Breast epithelium (tissue), 3 donors: ENCODE measurements around the gene HM13.

Experiments used
- POLR2A ChIP-seq: fragments of 450-650 bp; IDR thresholded peaks from one replicate; pipeline ENCODE4 v1.6.1; 2016; ENCODE audit warnings: antibody characterized with exemption, mild to moderate bottlenecking, moderate library complexity
- TF ChIP-seq, protein P1 (sequence below), 3 donors: fragments of 450-650 bp; IDR thresholded peaks; one replicate each; pipeline ENCODE4 v1.5.1; 2016 to 2017; ENCODE audit warnings: antibody characterized with exemption in 3 of 3, mild to moderate bottlenecking in 3 of 3, moderate library complexity in 3 of 3

DNA sequence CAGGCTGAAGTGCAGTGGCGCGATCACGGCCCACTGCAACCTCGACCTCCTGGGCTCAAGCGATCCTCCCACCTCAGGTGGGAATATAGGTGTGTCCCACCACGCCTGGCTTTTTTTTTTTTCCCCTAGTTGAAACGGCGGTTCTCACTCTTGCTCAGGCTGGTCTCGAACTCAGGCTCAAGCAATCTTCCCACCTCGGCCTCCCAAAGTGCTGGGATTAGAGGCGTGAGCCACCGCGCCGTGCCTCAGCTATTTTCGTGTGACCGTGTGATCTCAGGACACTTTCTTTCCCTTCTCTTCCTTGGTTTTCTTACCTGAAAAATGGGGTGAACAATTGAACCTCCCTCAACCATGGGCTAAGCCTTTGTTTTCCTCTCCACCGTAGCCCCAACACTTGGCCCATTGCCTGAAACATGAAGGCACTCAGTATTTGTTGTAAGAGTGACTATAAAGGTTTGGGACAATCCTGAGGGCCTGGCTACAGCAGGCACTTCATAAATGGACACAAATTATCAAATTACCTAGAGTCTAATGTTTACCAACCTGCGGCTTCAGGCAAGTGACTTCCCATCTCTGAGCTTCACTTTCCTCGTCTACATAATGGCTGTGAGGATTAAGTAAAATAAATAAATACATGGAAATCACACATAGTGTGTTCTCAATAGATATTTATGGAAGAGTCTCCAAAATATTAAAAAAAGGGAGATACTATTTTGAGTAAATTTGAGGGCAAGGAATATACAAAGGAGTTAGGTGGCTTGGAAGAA is 59.5 kb downstream of the HM13 start:
- TF ChIP-seq, protein P1, sequence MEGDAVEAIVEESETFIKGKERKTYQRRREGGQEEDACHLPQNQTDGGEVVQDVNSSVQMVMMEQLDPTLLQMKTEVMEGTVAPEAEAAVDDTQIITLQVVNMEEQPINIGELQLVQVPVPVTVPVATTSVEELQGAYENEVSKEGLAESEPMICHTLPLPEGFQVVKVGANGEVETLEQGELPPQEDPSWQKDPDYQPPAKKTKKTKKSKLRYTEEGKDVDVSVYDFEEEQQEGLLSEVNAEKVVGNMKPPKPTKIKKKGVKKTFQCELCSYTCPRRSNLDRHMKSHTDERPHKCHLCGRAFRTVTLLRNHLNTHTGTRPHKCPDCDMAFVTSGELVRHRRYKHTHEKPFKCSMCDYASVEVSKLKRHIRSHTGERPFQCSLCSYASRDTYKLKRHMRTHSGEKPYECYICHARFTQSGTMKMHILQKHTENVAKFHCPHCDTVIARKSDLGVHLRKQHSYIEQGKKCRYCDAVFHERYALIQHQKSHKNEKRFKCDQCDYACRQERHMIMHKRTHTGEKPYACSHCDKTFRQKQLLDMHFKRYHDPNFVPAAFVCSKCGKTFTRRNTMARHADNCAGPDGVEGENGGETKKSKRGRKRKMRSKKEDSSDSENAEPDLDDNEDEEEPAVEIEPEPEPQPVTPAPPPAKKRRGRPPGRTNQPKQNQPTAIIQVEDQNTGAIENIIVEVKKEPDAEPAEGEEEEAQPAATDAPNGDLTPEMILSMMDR (IDR thresholded peaks at IDR 0.05), result no peak
- TF ChIP-seq POLR2A, result no peak
